Mammary epithelial cell (primary cell): Measurements from ENCODE around the gene MAP3K9.

Experiments
- CTCF ChIP-seq, 2 donors: IDR thresholded peaks in 1 of 2; conservative IDR thresholded peaks in 1 of 2; 2 replicates each; pipeline ENCODE4 v1.5.1; 2011 to 2012; ENCODE audit warnings: inconsistent platforms in 2 of 2, low read length in 2 of 2, mild to moderate bottlenecking in 2 of 2, control low read depth in 1 of 2, low read depth in 1 of 2; ENCODE audit not compliant: insufficient read depth in 1 of 2; ENCODE audit errors: extremely low read depth in 1 of 2
- EZH2 ChIP-seq: IDR thresholded peaks from 2 replicates; pipeline ENCODE4 v1.6.1; 2012; ENCODE audit warnings: low read length, inconsistent platforms, borderline replicate concordance

GRCh38 chr14:70714055-70714550, 95.2 kb downstream of the MAP3K9 start:
- peak; percentile 45 to 63 for TF ChIP-seq CTCF (conservative IDR thresholded peaks at IDR 0.05 in 1 of 2, IDR thresholded peaks at IDR 0.05 in 1 of 2; ENCODE audit: extremely low read depth in 1 of 2, insufficient read depth in 1 of 2, low read depth in 1 of 2, low read length in 2 of 2)
- no peak for TF ChIP-seq EZH2
